Activated CD4-positive, alpha-beta T cell treated with anti-CD3 and anti-CD28 coated beads, Interleukin-2, amount 50 U/mL, for 1 hour (primary cell): ENCODE results near the gene SH3BGRL3.
A peak's percentile ranks its signal among the peaks of the same experiment; 100 is the strongest.
"Not testable (repeated sequence)": the region's sequence is repeated elsewhere in the genome, so short reads cannot be mapped to it uniquely, and the experiment has no call there.

ENCODE experiments used
- DNase-seq: peaks from one replicate; pipeline ENCODE4 v3.0.0-alpha.2; 2020

The SH3BGRL3 gene

GRCh38 chr1:26318338-26319064 is 38.6 kb downstream of the SH3BGRL3 start:
- DNase-seq: no peak

DNA sequence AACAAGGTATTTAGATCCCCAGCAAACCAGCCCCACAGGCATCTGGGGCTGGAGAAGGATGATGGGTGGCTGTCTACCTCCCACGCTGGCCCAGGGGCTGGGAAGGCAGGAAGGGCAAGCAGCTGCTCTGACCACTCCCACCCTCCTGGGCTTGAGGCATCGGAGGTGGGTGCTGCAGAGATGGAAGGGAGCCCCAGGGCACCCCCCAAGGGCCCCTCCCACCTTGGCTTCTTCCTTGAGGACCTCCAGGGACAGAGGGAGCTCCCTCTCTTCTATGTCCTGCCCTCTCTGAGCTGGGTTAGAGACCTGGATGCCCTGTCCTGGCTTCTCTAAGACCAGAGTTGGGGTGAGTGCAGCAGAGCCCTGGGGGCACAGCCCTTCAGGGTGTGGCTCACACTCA is 41.0 kb downstream of the SH3BGRL3 start:
- DNase-seq: no peak

DNA sequence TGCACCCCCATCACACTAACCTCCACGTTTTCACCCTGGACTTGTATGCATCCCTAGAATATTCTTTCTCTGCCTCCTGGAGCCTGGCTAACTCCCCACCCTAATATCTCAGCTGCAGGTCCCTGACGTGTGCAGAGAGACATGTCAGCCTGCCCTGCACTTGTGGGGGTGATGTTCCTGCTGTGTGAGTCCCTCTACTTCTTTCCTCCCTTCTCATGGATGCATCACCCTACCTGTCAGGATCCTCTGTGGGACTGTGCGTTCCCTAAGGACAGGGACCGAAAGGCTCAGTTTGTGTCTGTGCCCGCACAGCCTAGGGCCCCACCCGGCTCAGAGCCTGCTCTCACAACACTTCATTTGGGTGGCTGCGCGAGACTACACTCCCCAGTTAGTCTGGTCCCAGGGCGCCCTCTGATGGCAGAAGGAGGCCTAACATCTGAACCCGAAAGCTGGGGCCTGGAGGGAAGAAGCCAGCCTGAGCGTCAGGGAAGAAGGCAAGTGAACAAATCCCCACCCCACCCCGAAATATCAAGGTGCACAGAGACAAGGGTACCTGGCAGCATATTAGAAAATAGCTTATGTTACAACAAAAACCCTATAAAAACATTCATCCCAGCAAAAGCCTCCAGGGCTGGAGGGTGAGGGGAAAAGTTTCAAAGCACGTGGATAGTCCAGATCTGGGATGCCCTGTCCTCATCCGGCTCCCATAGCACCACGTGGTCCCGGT is 41.6 kb downstream of the SH3BGRL3 start:
- peak; percentile 97 for DNase-seq

DNA sequence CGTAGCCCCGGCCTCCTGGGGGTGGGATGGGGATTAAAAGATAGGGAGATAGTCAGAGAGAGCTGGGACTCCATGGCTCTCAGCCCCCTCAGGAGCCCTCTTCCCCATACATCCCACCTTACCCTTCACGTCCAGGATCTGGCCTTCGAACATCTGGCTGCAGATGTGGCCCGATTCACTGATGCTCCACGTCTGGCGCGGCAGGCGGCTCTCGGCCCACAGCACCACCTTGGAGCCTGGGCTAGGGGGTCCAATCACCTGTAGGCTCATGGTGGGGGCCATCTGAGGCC is 42.1 kb downstream of the SH3BGRL3 start:
- DNase-seq: no peak

GRCh38 chr1:26323382-26323781 is 43.5 kb downstream of the SH3BGRL3 start:
- no peak for DNase-seq

DNA sequence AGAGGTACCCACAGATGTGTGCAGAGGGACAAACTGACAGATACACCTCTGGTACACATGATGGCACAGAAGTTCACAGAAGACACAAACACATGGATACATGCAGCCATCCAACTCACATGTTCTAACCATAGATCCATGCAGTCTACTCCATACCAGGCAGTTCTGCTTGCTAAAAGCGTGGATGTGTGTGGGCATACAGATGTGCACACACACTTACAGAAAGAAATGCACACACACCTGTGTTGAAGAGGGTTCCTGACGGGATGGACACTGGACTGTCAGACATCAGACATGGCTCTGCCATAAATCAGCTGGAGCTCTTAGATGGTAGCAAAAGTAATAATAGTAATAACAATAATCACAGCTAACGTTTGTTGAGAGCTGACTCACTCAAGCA is 44.7 kb downstream of the SH3BGRL3 start:
- no peak for DNase-seq

- no peak for DNase-seq
Measured at GRCh38 chr1:26327956-26328362, 48.1 kb downstream of the SH3BGRL3 start.

DNA sequence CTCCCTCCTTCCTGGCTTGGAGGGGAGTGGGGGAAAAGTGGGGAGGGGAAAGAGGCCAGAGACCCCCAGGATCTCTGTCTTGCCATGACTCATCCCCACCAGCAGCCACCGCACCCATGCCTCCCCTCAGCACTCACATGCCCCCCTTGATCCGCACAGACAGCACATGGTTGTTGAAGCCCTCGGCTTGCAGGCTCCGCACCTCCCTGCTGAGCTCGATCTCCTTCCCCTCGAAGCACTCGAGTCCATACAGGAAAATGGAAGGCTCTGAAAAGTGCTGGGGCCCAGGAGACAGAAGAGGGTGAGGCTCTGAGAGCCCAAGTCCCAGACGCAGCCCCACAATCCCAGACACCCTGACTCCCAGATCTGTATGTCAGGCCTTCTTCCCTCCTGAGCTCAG is 48.7 kb downstream of the SH3BGRL3 start:
- no peak for DNase-seq

DNA sequence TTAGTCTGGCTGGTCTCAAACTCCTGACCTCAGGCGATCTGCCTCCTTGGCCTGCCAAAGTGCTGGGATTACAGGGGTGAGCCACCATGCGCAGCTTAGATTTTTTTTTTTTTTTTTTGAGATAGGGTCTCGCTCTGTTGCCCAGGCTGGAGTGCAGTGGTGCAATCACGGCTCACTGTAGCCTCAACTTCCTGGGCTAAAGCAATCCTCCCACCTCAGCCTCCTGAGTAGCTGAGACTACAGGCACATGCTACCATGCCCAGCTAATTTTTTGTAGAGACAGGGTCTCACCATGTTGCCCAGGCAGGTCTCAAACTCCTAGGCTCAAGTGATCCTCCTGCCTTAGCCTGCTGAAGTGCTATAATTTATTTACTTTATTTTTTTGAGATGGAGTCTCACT is 49.5 kb downstream of the SH3BGRL3 start:
- not testable (repeated sequence) for DNase-seq

DNA sequence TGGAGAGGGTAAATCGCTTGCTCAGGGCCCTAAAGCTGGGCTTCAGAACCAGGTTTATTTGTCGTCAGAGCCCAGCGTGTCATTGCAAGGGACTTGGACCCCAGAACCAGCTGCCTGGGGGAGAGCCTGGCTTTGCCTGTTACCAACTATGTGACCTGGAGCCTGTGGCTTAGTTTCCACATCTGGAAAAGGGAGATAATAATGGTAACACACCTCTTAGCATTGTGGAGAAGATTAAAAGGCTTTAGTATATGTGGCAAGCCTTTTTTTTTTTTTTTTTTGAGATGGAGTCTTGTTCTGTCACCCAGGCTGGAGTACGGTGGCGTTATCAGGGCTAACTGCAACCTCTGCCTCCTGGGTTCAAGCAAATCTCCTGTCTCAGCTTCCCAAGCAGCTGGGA is 50.4 kb downstream of the SH3BGRL3 start:
- no peak for DNase-seq
